ENCODE data around the gene GRXCR2.
"Not testable (repeated sequence)": the region's sequence is repeated elsewhere in the genome, so short reads cannot be mapped to it uniquely, and the experiment has no call there.

GRXCR2 gene

DNA sequence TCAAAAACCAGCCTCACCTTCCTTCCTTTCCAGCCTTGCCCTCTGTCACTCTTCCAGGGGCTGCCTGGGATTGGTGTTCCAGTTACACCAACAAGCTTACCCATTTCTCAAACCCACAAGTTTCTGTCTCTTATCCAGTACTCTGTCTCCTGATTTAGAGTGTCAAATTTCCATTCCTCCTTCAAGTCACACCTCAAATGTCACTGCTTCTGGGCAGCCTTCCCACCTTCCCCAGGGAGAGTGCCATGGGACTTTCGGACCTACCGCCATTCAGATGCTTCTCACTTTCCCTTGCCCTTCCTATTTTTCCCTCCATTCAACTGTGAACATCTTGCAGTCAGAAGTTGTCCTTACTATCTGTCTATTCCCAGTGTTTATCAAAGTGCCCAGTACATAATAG, 2.0 kb upstream of the GRXCR2 start:
- DNase-seq (ENCODE audit: low read depth), result no peak

DNA sequence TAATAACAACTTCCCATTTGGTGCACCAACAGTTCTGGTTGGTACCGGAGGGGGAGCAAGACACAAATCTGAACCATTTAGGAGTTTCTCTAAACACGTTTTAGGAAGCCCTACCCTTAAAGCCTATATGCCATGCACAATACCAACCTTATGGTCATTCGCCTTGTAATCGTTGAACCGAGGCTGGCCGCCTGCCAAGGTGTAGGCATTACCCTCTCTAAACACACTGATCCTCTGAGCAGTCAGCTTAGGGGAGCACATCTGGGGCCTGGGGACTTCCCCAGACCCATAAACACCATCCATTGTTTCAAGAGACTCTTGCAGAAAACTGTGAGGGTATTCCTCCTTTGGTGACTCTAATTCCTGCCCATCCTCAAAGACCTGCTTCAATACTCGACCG, 328 bp downstream of the GRXCR2 start:
- DNase-seq (ENCODE audit: low read depth), result no peak

DNA sequence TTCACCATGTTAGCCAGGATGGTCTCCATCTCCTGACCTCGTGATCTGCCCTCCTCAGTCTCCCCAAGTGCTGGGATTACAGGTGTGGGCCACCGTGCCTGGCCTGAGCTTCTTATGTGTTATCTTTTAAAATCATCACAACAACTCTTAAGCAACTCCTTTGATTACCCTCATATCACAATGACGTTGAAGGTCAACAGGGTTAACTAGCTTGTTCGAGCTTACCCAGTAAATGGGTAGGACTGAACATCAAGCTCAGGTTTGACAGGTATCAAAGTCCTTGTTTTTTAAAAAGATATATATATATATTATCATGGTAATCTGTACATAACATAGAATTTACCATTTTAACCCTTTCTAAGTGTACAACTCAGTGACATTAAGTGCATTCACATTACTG, 3.1 kb downstream of the GRXCR2 start:
- no peak for DNase-seq (ENCODE audit: low read depth)

GRCh38 chr5:145867806-145868205, 5.0 kb downstream of the GRXCR2 start:
- DNase-seq (ENCODE audit: low read depth), result no peak

DNA sequence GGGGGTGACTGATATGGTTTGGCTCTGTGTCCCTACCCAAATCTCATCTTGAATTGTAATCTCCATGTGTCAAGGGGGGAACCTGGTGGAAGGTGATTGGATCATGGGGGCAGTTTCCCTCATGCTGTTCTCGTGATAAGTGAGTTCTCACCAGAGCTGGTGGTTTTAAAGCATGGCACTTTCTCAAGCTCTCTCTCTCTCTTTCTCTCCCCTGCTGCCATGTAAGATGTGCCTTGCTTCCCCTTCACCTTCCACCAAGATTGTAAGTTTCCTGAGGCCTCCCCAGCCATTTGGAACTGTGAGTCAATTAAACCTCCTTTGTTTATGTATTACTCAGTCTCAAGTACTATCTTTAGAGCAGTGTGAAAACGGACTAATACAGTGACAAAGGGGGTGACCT, 8.4 kb downstream of the GRXCR2 start:
- DNase-seq (ENCODE audit: low read depth), result not testable (repeated sequence)

DNA sequence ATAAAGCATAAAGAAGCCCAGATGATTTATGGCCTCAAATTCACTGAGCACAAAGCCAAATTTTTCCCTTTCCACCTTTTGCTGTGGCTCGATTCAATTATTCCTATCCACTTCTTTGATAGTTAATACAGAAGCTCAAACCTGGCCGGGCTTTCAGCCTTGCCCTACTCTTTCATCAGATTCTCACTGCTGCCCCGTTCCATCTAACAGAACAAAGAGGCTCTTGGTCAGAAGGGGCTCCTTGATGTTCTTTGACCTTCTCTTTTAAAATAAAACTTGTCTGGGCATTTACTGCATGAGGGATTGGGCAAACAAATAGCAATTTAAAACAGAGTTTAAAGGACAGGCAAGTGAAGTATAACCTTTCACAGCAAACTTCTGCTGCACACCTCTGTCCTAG, 9.8 kb downstream of the GRXCR2 start:
- DNase-seq (ENCODE audit: low read depth), result no peak

GRCh38 chr5:145859897-145860296, 12.9 kb downstream of the GRXCR2 start:
- DNase-seq (ENCODE audit: low read depth), result no peak

GRCh38 chr5:145859453-145859852, 13.4 kb downstream of the GRXCR2 start:
- no peak for DNase-seq (ENCODE audit: low read depth)

- DNase-seq (ENCODE audit: low read depth), result no peak
Measured at GRCh38 chr5:145858959-145859358, 13.9 kb downstream of the GRXCR2 start.

- DNase-seq (ENCODE audit: low read depth), result no peak
Measured at GRCh38 chr5:145856285-145856818, 16.5 kb downstream of the GRXCR2 start.

- no peak for DNase-seq (ENCODE audit: low read depth)
Measured at GRCh38 chr5:145855763-145856267, 17.0 kb downstream of the GRXCR2 start.

DNA sequence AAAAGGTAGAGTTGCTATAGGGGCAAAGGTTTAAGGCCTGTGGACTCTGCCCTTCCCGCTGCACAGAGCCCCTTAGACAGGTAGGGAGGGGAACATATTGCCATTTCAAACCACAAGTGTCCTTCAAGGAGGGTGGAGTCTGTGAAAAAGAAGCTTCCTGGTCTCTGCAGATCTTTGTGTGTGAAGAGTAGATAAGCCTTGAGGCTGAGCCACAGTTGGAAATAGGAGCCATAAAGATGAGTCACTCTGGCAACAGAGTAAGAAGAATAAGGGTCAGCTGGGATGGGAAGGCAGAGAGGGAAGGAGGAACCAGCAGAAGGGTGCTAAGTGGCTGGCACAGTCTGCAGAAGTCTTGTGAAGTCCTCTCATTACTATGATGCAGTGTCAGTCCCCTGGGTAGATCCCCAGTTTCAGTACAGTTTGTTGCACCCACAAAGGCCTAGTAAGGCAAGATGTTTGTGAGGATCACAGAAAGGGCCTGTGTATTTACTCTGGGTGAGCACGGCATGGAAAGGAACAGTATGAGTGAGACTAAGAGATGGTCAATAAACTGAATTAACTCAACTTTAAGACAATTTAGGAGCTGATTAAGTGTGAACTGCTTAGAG, 18.1 kb downstream of the GRXCR2 start:
- no peak for DNase-seq (ENCODE audit: low read depth)

DNA sequence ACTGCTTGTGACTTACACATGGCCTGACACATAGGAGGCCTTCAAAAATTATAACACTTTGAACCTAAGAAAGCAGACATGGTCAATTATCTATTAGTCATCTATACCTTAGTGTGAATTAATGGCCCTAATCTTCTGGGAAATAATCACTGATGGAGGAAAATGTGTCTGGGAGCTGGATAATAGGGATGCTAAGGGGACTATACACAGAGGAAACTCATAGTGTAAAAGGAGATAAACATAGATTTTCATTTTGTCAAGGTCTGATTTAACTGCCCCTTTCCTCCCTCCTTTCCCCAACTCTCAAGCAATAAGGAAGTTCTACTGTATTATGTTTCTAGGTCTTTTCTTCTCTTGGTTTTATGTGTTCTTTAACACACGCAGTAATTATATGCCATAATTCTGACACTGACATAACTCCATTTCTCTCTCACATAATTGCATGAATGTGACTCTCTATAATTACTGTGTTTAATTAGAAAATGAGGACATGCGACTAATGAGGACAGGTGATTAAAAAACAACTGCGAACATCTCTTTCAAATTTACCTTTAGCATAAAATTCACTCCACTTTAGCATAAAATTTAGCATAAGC, 18.9 kb downstream of the GRXCR2 start:
- DNase-seq (ENCODE audit: low read depth), result no peak

GRCh38 chr5:145852990-145853389, 19.8 kb downstream of the GRXCR2 start:
- DNase-seq (ENCODE audit: low read depth), result no peak

DNA sequence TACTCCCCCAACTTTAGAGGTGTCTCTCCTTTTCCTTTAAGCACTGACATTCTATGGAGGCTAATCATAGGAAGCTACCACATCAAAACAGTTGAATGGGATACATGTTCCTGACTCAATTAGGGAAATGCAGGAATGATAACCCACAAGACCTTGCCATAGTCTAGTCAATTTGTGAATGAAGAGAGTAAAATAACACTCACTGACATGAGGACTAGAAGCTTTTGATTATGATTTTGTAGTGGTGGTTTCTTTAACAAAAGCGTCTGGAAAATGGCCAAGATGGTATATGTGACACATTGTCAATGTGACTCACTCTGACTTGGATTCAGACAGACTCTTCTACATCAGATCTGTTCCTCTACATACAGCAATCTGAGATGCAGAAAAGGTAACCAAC, 24.0 kb downstream of the GRXCR2 start:
- DNase-seq (ENCODE audit: low read depth), result no peak

- DNase-seq (ENCODE audit: low read depth), result no peak
Measured at GRCh38 chr5:145847499-145848497, 25.0 kb downstream of the GRXCR2 start.

- DNase-seq (ENCODE audit: low read depth), result no peak
Measured at GRCh38 chr5:145846081-145846480, 26.7 kb downstream of the GRXCR2 start.

GRCh38 chr5:145841299-145841698, 31.5 kb downstream of the GRXCR2 start:
- DNase-seq (ENCODE audit: low read depth), result no peak

- no peak for DNase-seq (ENCODE audit: low read depth)
Measured at GRCh38 chr5:145840458-145841132, 32.2 kb downstream of the GRXCR2 start.

DNA sequence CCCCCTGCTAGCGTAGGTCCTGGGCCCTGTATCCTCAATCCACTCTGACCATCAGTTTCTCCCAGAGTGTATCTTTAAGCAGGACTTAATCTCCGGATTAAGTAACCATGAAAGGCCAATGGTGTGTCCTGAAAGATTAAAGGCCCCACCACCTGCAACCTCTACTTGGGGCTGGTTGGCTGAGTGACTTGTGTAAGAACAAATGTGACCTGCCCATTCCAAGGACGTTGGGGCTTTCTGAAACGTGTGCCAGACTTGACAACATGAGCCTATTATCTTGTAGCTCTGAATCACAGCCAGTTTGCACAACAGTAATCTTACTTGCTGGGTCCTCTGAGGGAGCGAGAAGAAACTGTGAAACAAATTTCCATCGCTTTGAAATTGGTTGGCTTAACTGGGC, 34.5 kb downstream of the GRXCR2 start:
- DNase-seq (ENCODE audit: low read depth), result no peak

GRCh38 chr5:145836241-145836640, 36.6 kb downstream of the GRXCR2 start:
- DNase-seq (ENCODE audit: low read depth), result not testable (repeated sequence)

- no peak for DNase-seq (ENCODE audit: low read depth)
Measured at GRCh38 chr5:145835848-145836239, 37.0 kb downstream of the GRXCR2 start.
